Left lung (tissue), 10 donors: ENCODE results near the gene EHD3. TPM values are rescaled to one million over a fixed set of nuclear protein-coding genes. Genes with fewer than 3 reads are reported as not detected.
A peak's percentile ranks its signal among the peaks of the same experiment; 100 is the strongest.

Source experiments
- ATAC-seq: fragments of 200-7000 bp; cut with Tn5 transposase; one replicate; pipeline ENCODE4 v1.9.1; 2020; ENCODE audit warnings: moderate library complexity
- DNase-seq, 4 donors: peaks; one replicate each; pipeline ENCODE4 v3.0.0-alpha.2; 2013 to 2020
- H3K27ac ChIP-seq, 2 donors: fragments of 200-600 bp; sonication (generic) in 1 of 2; one replicate each; pipeline versions ENCODE4 v1.5.0 to v1.8.0; 2020 to 2021
- H3K27me3 ChIP-seq, 2 donors: fragments of 200-600 bp; sonication (generic) in 1 of 2; one replicate each; pipeline versions ENCODE4 v1.5.0 to v1.8.0; 2020 to 2021
- H3K36me3 ChIP-seq, 2 donors: fragments of 200-600 bp; sonication (generic) in 1 of 2; one replicate each; pipeline versions ENCODE4 v1.5.0 to v1.8.0; 2020 to 2021
- H3K4me1 ChIP-seq, 2 donors: fragments of 200-600 bp; one replicate each; pipeline ENCODE4 v1.8.0; 2021
- H3K4me3 ChIP-seq, 2 donors: fragments of 200-600 bp; sonication (generic) in 1 of 2; one replicate each; pipeline versions ENCODE4 v1.5.0 to v1.8.0; 2020 to 2021; ENCODE audit warnings: mild to moderate bottlenecking in 1 of 2
- H3K9me3 ChIP-seq, 2 donors: fragments of 200-600 bp; sonication (generic) in 1 of 2; one replicate each; pipeline versions ENCODE4 v1.5.0 to v1.8.0; 2020 to 2021
- CTCF ChIP-seq, 2 donors: fragments of 200-600 bp; sonication (generic) in 1 of 2; IDR thresholded peaks; one replicate each; pipeline versions ENCODE4 v1.5.0 to v1.8.0; 2021; ENCODE audit warnings: antibody characterized with exemption in 2 of 2
- intact Hi-C, 2 donors: fragments of 100-400 bp; cut with DNase I; formaldehyde crosslinking; loops; one replicate each; pipeline versions ENCODE4 v1.11.2 to v1.14.2; 2022
- polyA plus RNA-seq, 6 donors: library from polyadenylated mRNA; unstranded; fragments of 120-200 nt; gene quantifications; one replicate each; pipeline ENCODE4 v1.2.1, GENCODE V29; 2013; ENCODE audit not compliant: insufficient read length in 6 of 6
- total RNA-seq, 2 donors: library from RNA; stranded (reverse); fragmentation: NEBNext Ultra II Directional; extraction: Animal tissue kit (Norgen Biotek cat#: 25700); gene quantifications; one replicate each; pipeline ENCODE4 v1.2.1, GENCODE V29; 2021
- donor health status: DM: no; HTN: yes; CAD: no.
- donor health status: DM: no; HTN: no; CAD: no.

Gene EHD3
- total and polyA plus RNA-seq, 8 donors, result 6.8 to 12.1 (median 8.9) TPM

- peaks cover 3 to 18% of the 10 kb centered on the region in 2 donors for H3K4me1 ChIP-seq
- H3K9me3 ChIP-seq, result no peaks in the 10 kb centered on the region
- no peak for DNase-seq
- ATAC-seq, result no peak
- intact Hi-C loops, result no loop called here
- H3K27ac ChIP-seq, result no peak overlapping the region
- no peak for TF ChIP-seq CTCF (IDR thresholded peaks at IDR 0.05)
- peaks cover 0 to 10% of the 10 kb centered on the region in 2 donors for H3K27me3 ChIP-seq
- H3K36me3 ChIP-seq, result no peaks in the 10 kb centered on the region
- H3K4me3 ChIP-seq, result no peak overlapping the region
Observed at GRCh38 chr2:31237348-31238017, 3.5 kb downstream of the EHD3 start.

GRCh38 chr2:31238126-31238905 lies 4.4 kb downstream of the EHD3 start:
- peaks cover 3 to 17% of the 10 kb centered on the region in 2 donors for H3K4me1 ChIP-seq
- no peaks in the 10 kb centered on the region for H3K9me3 ChIP-seq
- DNase-seq, result no peak
- no peak overlapping the region for H3K27ac ChIP-seq
- ATAC-seq, result no peak
- peaks cover 0 to 10% of the 10 kb centered on the region in 2 donors for H3K27me3 ChIP-seq
- intact Hi-C loops, result no loop called here
- no peaks in the 10 kb centered on the region for H3K36me3 ChIP-seq
- TF ChIP-seq CTCF (IDR thresholded peaks at IDR 0.05), result no peak
- H3K4me3 ChIP-seq, result no peak overlapping the region

- ATAC-seq, result no peak
- Histone ChIP-seq H3K4me3 (no peak overlapping the region), H3K27me3 (peaks cover 0 to 6% of the 10 kb centered on the region in 2 donors), H3K9me3 (no peaks in the 10 kb centered on the region), H3K4me1 (peaks cover 3 to 10% of the 10 kb centered on the region in 2 donors), H3K36me3 (no peaks in the 10 kb centered on the region), H3K27ac (peak overlapping the region; percentile 4 to 8)
- DNase-seq, result no peak
- intact Hi-C loops, result no loop called here
- TF ChIP-seq CTCF (IDR thresholded peaks at IDR 0.05), result no peak
Observed at GRCh38 chr2:31238906-31239592, 5.1 kb downstream of the EHD3 start.

- H3K27ac ChIP-seq, result peak overlapping the region in 1 of 2 donors; percentile 4
- intact Hi-C loops, result no loop called here
- DNase-seq (no peak), ATAC-seq (peak; percentile 34)
- TF ChIP-seq CTCF (IDR thresholded peaks at IDR 0.05), result no peak
- peaks cover under 1 to 3% of the 10 kb centered on the region in 2 donors for H3K4me1 ChIP-seq
- H3K27me3 ChIP-seq, result no peaks in the 10 kb centered on the region
- no peak overlapping the region for H3K4me3 ChIP-seq
- H3K36me3 ChIP-seq, result no peaks in the 10 kb centered on the region
- no peaks in the 10 kb centered on the region for H3K9me3 ChIP-seq
Observed at GRCh38 chr2:31239593-31240177, 5.7 kb downstream of the EHD3 start.
